ENCODE data around the gene AUTS2.

The AUTS2 gene

DNA sequence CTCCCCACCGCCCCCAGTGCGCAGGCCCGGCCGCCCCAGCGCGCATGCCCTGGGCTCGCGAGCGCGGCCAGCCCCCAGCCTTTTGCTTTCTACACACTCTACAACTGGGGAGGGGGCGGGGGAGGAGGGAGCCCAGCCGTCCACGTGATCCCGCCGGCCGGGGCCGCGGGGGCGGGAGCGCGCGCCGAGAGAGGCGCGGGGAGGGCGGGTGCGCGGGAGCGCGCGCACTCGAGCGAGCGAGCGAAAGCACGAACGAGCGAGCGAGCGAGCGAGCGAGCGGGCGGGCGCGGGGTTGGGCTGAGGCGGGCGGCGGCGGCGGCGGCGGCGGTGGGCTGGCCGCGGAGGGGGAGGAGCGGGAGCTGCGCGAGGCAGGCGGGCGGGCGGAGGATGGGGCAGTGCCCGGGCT, at the start of gene AUTS2:
Gene AUTS2 (plus strand): TSS at position 395 of the 406 bp plus-strand sequence. CDS start 1,179 bp downstream, outside the sequence.
- DNase-seq = peak; percentile 82

GRCh38 chr7:69550991-69551390, 47.3 kb upstream of the AUTS2 start:
- no peak for DNase-seq

DNA sequence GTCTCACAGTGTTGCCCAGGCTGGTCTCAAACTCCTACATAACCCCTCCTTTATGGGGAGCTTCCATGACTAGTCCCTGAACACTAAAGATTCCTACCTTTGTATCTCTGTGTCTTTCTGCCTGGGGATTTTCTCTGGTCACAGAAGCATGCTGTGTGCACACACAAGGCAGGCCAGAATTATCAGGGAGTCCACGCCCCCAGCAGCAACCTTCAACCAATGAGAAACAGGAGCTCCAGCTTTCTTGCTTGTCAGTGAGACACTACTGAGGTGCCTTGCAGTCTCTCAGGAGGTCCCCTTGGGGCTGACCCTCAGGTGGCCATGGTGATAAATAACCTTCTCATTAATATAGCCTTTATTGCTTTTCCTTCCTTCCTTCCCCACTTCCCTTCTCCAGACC, 45.1 kb upstream of the AUTS2 start:
- DNase-seq = no peak

GRCh38 chr7:69561266-69561960, 36.9 kb upstream of the AUTS2 start:
- no peak for DNase-seq

DNA sequence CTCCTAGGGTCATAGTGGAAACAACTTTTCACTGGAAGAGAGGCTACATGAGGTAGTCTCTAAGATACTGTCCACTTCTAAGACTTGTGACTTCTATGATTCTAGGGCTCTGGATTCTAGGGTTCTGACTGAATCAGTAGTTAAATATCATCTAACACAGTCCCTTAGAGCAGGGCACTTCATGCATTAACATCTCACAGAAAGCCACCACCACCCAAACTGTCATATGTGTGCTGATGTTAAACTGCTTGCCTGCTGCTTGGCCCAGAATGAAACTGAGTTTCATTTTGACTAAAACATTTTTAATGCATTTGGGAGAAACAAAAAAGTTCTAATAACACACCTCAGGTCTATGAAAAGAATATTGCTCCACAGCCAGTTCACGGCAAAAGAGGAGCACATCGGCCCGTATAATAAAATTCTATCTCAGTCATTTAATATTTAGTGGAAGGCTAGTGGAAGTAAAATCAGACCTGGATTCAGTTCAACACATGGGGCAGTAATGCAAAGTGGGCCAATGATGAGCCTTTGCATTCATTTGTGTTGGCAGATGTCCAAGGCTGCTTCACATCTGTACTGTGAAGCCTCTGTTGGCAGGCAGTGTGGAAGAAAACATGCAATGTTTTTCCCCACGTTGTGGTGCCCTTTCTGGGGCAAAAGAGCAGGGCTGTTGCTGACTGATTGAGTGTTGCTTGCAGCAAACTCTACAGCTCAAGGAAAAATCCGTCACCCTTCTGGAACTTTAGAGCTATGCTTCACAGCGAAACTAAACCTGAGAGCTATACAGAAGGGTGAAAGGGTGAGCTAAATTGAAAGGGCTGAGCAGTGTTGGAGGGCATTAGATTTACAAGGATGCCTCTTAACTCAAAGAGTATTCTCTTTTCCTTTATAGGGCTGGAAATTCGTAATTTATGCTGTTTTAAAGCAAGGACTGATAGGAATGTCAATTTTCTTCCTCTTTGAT, 33.5 kb upstream of the AUTS2 start:
- peak; percentile 92 for DNase-seq

DNA sequence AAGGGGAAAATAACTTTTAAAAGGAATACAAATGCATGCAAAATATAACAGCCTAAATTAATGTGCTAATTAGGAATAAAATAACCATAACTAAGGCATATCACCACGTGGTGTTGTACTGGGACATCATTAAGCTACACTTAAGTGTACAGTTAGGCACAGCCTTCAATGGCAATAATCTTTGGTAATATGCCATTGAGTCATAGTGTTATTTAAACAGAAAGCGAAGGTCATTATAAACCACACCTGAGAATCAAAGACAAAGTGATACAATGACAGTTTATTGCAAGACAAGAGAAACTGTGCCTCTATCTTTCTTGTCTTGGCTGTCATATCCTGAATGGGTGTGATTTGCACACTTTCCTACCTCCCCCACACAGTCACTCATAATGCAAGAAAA, 30.5 kb upstream of the AUTS2 start:
- no peak for DNase-seq

- DNase-seq = no peak
Observed at GRCh38 chr7:69568266-69568665, 30.0 kb upstream of the AUTS2 start.

- no peak for DNase-seq
Observed at GRCh38 chr7:69575651-69576050, 22.6 kb upstream of the AUTS2 start.

- peak; percentile 14 for DNase-seq
Observed at GRCh38 chr7:69577221-69577620, 21.1 kb upstream of the AUTS2 start.

DNA sequence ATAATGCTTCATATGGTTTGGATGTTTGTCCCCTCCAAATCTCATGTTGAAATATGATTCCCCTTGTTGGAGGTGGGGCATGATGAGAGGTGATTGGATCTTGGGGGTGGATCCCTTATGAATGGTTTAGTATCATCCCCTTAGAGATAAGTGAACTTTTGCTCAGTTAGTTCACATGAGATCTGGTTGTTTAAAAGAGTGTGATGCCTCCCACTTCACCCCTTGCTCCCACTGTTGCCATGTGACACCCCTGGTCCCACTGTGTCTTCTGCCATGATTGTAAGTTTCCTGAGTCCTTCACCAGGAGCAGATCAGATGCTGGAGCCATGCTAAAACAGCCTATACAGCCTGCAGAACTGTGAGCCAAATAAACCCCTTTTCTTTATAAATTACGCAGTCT, 13.1 kb upstream of the AUTS2 start:
- DNase-seq = no peak

GRCh38 chr7:69586321-69586720, 12.0 kb upstream of the AUTS2 start:
- no peak for DNase-seq

GRCh38 chr7:69588773-69589172, 9.5 kb upstream of the AUTS2 start:
- no peak for DNase-seq

DNA sequence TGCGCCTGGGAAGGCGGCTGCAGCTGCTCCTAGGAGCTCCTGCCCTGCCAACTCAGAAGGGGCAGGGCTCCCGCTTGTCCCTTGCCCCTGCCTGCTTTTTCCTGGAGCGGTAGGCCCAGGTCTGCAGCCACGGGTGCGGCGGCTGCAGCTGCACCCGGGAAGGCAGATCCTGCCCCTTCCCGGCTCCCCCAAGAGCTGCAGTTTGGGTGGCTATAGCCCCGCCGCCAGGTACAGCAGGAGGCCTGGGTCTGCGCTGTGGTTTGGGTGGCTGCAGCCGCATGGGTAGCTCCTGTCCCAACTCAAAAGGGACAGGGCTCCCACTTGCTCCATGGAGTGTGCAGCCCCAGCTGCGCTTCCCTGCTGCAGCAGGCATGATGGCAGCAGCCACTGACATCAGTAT, 6.5 kb upstream of the AUTS2 start:
- DNase-seq = no peak

GRCh38 chr7:69593511-69593910, 4.8 kb upstream of the AUTS2 start:
- DNase-seq = no peak

DNA sequence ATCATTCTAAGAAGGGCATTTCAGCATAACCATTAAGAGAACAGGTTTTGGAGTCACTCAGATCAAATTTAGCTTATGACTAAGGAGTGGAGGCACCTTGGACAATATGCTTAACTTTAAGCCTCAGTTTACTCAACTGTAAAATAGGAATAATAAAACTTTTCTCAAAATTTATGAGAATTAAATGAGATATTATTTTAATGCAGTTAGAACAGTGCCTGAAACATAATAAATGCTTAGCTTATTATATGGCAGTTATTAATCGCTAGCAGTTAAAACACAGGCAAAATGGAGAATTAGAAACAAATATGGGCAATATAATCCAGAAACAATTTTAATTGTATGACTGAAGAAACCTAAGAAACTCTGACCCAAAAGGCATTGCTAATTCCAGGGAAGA, 2.9 kb upstream of the AUTS2 start:
- DNase-seq = no peak

- no peak for DNase-seq
Observed at GRCh38 chr7:69596056-69596455, 2.2 kb upstream of the AUTS2 start.

DNA sequence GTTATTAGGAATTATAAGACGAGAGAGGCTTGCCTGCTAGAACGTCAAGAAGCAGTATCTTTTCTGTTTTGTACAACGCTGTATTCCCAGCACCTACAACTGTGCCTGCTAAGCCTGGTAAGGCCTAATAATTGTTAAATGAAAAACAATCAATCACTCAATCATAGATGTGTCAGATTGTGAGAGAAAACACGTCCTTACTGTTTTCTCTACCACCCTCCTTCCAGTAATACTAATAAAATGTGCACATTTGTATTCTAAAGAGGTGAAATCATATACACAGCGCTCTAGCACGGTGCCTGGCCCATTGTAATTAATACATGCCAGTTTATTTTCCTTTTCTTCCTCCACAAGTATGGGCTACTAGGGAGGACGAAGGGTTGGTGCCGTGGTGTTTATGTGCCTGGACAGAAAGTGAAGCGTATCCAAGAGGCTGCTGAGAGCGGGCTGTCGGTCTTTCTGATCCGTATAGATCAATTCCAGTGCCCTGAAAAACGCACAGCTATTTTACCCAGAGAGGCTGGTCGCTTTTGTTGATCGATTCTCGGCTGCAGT, 1.5 kb upstream of the AUTS2 start:
- DNase-seq = no peak

DNA sequence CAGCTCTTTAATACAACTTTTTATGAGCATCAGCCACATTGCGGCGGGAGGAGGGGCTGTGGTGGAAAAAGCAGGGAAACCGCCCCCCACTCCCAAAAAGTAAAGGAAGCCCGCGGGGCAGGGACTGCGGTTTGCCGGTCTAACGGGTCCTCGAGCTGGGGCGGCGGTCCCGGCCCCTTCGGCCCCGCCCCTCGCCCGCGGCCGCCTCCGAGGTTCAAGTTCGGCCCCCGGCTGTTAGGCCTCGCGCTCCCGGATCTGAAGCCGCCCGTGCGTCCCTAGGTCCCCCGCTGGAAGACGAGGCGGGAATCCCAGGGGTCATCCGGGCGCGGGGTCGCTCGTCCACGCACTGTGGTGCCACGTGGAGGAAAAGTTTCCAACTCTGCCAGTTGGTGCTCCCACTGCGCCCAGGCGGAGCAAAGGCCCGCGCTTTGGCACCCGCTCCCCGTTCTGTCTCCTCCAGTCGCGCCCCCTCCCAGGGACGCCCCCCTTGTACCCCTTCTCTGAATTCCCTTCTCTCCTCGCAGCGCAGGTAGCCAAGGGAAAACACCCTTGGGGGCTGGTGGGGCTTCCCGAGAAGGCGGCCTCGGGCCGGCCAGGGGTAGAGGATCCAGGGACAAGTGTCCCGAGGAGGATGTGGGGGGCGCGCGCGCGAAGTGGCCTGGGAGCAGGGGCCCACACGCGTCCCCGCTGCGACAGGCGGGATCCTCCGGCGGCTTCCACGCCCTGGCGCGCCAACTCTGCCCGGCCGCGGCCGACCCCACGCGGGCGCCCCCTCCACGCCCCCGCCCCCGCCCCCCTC, 798 bp upstream of the AUTS2 start:
- DNase-seq = no peak

GRCh38 chr7:69598487-69599285, 411 bp downstream of the AUTS2 start:
- peak; percentile 56 for DNase-seq

- DNase-seq = peak; percentile 26
Observed at GRCh38 chr7:69599286-69599954, 1.1 kb downstream of the AUTS2 start.

GRCh38 chr7:69599955-69600709, 1.9 kb downstream of the AUTS2 start:
- no peak for DNase-seq
